M059J (cell line): Measurements from ENCODE around the gene CERS6. TPM values are rescaled to one million over a fixed set of nuclear protein-coding genes. Genes with fewer than 3 reads are reported as not detected.
A peak's percentile ranks its signal among the peaks of the same experiment; 100 is the strongest.
"Not testable (repeated sequence)": the region's sequence is repeated elsewhere in the genome, so short reads cannot be mapped to it uniquely, and the experiment has no call there.

Source experiments
- DNase-seq: peaks from one replicate; pipeline ENCODE4 v3.0.0-alpha.2; 2012; ENCODE audit warnings: low read depth
- total RNA-seq: library from RNA; depleted of rRNA; stranded (reverse); fragments of >200 nt; shearing (Covaris generic); gene quantifications from 2 replicates; pipeline ENCODE4 v1.2.3, GENCODE V29; 2014

CERS6 gene
- total RNA-seq, 1 experiment from 2014 or later = 22.8 TPM

GRCh38 chr2:168500516-168500915 lies 44.4 kb downstream of the CERS6 start:
- DNase-seq = peak; percentile 17

- no peak for DNase-seq
These were observed 45.5 kb downstream of the CERS6 start for GRCh38 chr2:168501466-168502065.

- not testable (repeated sequence) for DNase-seq
These were observed 46.8 kb downstream of the CERS6 start for GRCh38 chr2:168502852-168503251.

- no peak for DNase-seq
These were observed 47.8 kb downstream of the CERS6 start for GRCh38 chr2:168503901-168504300.

GRCh38 chr2:168504323-168504722 lies 48.3 kb downstream of the CERS6 start:
- DNase-seq = no peak

- no peak for DNase-seq
These were observed 54.2 kb downstream of the CERS6 start for GRCh38 chr2:168510125-168510756.

GRCh38 chr2:168514692-168515091 lies 58.6 kb downstream of the CERS6 start:
- no peak for DNase-seq

- peak; percentile 77 for DNase-seq
These were observed 59.4 kb downstream of the CERS6 start for GRCh38 chr2:168515502-168515901.

GRCh38 chr2:168517816-168518215 lies 61.7 kb downstream of the CERS6 start:
- DNase-seq = no peak

- peak; percentile 55 for DNase-seq
These were observed 62.5 kb downstream of the CERS6 start for GRCh38 chr2:168518555-168519066.

GRCh38 chr2:168519534-168520308 lies 63.6 kb downstream of the CERS6 start:
- peak; percentile 36 for DNase-seq

GRCh38 chr2:168521053-168521741 lies 65.1 kb downstream of the CERS6 start:
- DNase-seq = no peak

- DNase-seq = no peak
These were observed 66.4 kb downstream of the CERS6 start for GRCh38 chr2:168522446-168522845.

- DNase-seq = no peak
These were observed 67.9 kb downstream of the CERS6 start for GRCh38 chr2:168524005-168524404.

- DNase-seq = no peak
These were observed 68.9 kb downstream of the CERS6 start for GRCh38 chr2:168525020-168525419.

GRCh38 chr2:168525716-168526446 lies 69.8 kb downstream of the CERS6 start:
- DNase-seq = no peak

GRCh38 chr2:168526641-168527040 lies 70.6 kb downstream of the CERS6 start:
- no peak for DNase-seq

GRCh38 chr2:168528016-168528415 lies 71.9 kb downstream of the CERS6 start:
- no peak for DNase-seq

- peak; percentile 24 for DNase-seq
These were observed 72.4 kb downstream of the CERS6 start for GRCh38 chr2:168528469-168528868.

GRCh38 chr2:168529054-168529833 lies 73.2 kb downstream of the CERS6 start:
- DNase-seq = peak; percentile 13
